ENCODE data around the gene C10orf71. TPM values are rescaled to one million over a fixed set of nuclear protein-coding genes. Genes with fewer than 3 reads are reported as not detected.

C10orf71 gene
- total RNA-seq, 1 donor from 2014 or later, result not detected

GRCh38 chr10:49371967-49372366, 73.0 kb downstream of the C10orf71 start:
- peaks cover 2% of the 10 kb centered on the region for H3K27me3 ChIP-seq (ENCODE audit: insufficient read depth, low read length)
- no peak overlapping the region for H3K27ac ChIP-seq (ENCODE audit: low read depth, low read length)
- TF ChIP-seq EZH2 (IDR thresholded peaks at IDR 0.05; ENCODE audit: insufficient read depth, low read length) (no peak), CTCF (IDR thresholded peaks at IDR 0.05; ENCODE audit: insufficient read depth, low read depth, low read length) (no peak)
- no peaks in the 10 kb centered on the region for H3K36me3 Mint-ChIP-seq (ENCODE audit: low read depth, unreplicated experiment)
- H3K4me3 ChIP-seq (ENCODE audit: insufficient read depth, low read depth, low read length), result no peak overlapping the region
- H3K27me3 Mint-ChIP-seq (ENCODE audit: low read depth, unreplicated experiment), result peaks cover 33% of the 10 kb centered on the region
- no peak for DNase-seq (ENCODE audit: low read depth)
- FAIRE-seq, result no peak
- H3K9me3 Mint-ChIP-seq (ENCODE audit: unreplicated experiment), result no peaks in the 10 kb centered on the region
- no peaks in the 10 kb centered on the region for H3K36me3 ChIP-seq (ENCODE audit: insufficient read depth, low read length)
- H3K4me3 Mint-ChIP-seq (ENCODE audit: unreplicated experiment), result no peak overlapping the region
- H2AFZ ChIP-seq (ENCODE audit: low read depth, low read length), result no peak overlapping the region
- H3K4me1 ChIP-seq (ENCODE audit: insufficient read depth, low read length), result peaks cover 8% of the 10 kb centered on the region
- no peak overlapping the region for H3K27ac Mint-ChIP-seq (ENCODE audit: unreplicated experiment)
- no peak overlapping the region for H3K4me2 ChIP-seq (ENCODE audit: low read length)
- peaks cover 8% of the 10 kb centered on the region for H3K4me1 Mint-ChIP-seq (ENCODE audit: low read depth, unreplicated experiment)
- H3K79me2 ChIP-seq (ENCODE audit: insufficient read depth, low read length), result no peaks in the 10 kb centered on the region
- H3K9me3 ChIP-seq (ENCODE audit: insufficient read depth, low read depth, low read length), result no peaks in the 10 kb centered on the region
- H4K20me1 ChIP-seq (ENCODE audit: insufficient read depth, low read length), result no peaks in the 10 kb centered on the region
- H3K9ac ChIP-seq (ENCODE audit: low read length), result no peak overlapping the region

GRCh38 chr10:49373361-49373760, 74.4 kb downstream of the C10orf71 start:
- Histone ChIP-seq H3K36me3 (ENCODE audit: insufficient read depth, low read length) (no peaks in the 10 kb centered on the region), H3K9me3 (ENCODE audit: insufficient read depth, low read depth, low read length) (no peaks in the 10 kb centered on the region), H3K27me3 (ENCODE audit: insufficient read depth, low read length) (peaks cover 2% of the 10 kb centered on the region), H3K4me1 (ENCODE audit: insufficient read depth, low read length) (peaks cover 8% of the 10 kb centered on the region), H2AFZ (ENCODE audit: low read depth, low read length) (no peak overlapping the region), H3K27ac (ENCODE audit: low read depth, low read length) (no peak overlapping the region), H4K20me1 (ENCODE audit: insufficient read depth, low read length) (no peaks in the 10 kb centered on the region), H3K4me2 (ENCODE audit: low read length) (no peak overlapping the region), H3K4me3 (ENCODE audit: insufficient read depth, low read depth, low read length) (no peak overlapping the region), H3K9ac (ENCODE audit: low read length) (no peak overlapping the region), H3K79me2 (ENCODE audit: insufficient read depth, low read length) (no peaks in the 10 kb centered on the region)
- no peak overlapping the region for H3K4me3 Mint-ChIP-seq (ENCODE audit: unreplicated experiment)
- H3K27ac Mint-ChIP-seq (ENCODE audit: unreplicated experiment), result no peak overlapping the region
- no peaks in the 10 kb centered on the region for H3K36me3 Mint-ChIP-seq (ENCODE audit: low read depth, unreplicated experiment)
- DNase-seq (ENCODE audit: low read depth) (no peak), FAIRE-seq (no peak)
- no peaks in the 10 kb centered on the region for H3K9me3 Mint-ChIP-seq (ENCODE audit: unreplicated experiment)
- H3K4me1 Mint-ChIP-seq (ENCODE audit: low read depth, unreplicated experiment), result peaks cover 8% of the 10 kb centered on the region
- peaks cover 43% of the 10 kb centered on the region for H3K27me3 Mint-ChIP-seq (ENCODE audit: low read depth, unreplicated experiment)
- TF ChIP-seq CTCF (IDR thresholded peaks at IDR 0.05; ENCODE audit: insufficient read depth, low read depth, low read length), result no peak
- no peak for TF ChIP-seq EZH2 (IDR thresholded peaks at IDR 0.05; ENCODE audit: insufficient read depth, low read length)

DNA sequence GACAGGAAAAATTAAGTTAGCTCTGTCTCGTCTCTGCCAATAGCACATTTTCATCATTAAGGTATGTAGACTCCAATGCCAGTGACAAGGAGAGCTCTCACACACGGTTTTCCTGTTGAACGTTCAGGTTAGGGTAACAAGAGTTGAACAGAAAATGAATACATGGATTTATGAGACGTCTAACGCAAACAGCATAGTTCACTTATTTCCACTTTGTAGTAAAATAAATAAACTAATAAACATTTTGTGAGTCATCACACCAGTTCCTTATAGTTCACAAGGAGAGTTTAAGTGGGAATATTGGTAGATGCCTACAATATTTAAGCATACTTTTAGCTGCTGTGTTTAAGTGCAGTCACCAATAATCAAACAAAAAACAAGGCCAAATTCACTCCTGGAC, 75.8 kb downstream of the C10orf71 start:
- H3K9ac ChIP-seq (ENCODE audit: low read length), result no peak overlapping the region
- H3K36me3 ChIP-seq (ENCODE audit: insufficient read depth, low read length), result no peaks in the 10 kb centered on the region
- peaks cover 2% of the 10 kb centered on the region for H3K27me3 ChIP-seq (ENCODE audit: insufficient read depth, low read length)
- Mint-ChIP-seq H3K27ac (ENCODE audit: unreplicated experiment) (no peak overlapping the region), H3K27me3 (ENCODE audit: low read depth, unreplicated experiment) (peaks cover 42% of the 10 kb centered on the region), H3K9me3 (ENCODE audit: unreplicated experiment) (no peaks in the 10 kb centered on the region), H3K4me1 (ENCODE audit: low read depth, unreplicated experiment) (no peaks in the 10 kb centered on the region), H3K4me3 (ENCODE audit: unreplicated experiment) (no peak overlapping the region), H3K36me3 (ENCODE audit: low read depth, unreplicated experiment) (no peaks in the 10 kb centered on the region)
- FAIRE-seq (no peak), DNase-seq (ENCODE audit: low read depth) (no peak)
- peaks cover 3% of the 10 kb centered on the region for H3K4me1 ChIP-seq (ENCODE audit: insufficient read depth, low read length)
- no peak overlapping the region for H3K4me3 ChIP-seq (ENCODE audit: insufficient read depth, low read depth, low read length)
- TF ChIP-seq CTCF (IDR thresholded peaks at IDR 0.05; ENCODE audit: insufficient read depth, low read depth, low read length), result no peak
- no peak for TF ChIP-seq EZH2 (IDR thresholded peaks at IDR 0.05; ENCODE audit: insufficient read depth, low read length)
- H4K20me1 ChIP-seq (ENCODE audit: insufficient read depth, low read length), result no peaks in the 10 kb centered on the region
- H3K79me2 ChIP-seq (ENCODE audit: insufficient read depth, low read length), result no peaks in the 10 kb centered on the region
- H3K4me2 ChIP-seq (ENCODE audit: low read length), result no peak overlapping the region
- no peaks in the 10 kb centered on the region for H3K9me3 ChIP-seq (ENCODE audit: insufficient read depth, low read depth, low read length)
- H2AFZ ChIP-seq (ENCODE audit: low read depth, low read length), result no peak overlapping the region
- H3K27ac ChIP-seq (ENCODE audit: low read depth, low read length), result no peak overlapping the region

All from astrocyte (in vitro differentiated cells and primary cell).